ACHN (cell line): Measurements from ENCODE around the gene C17orf75.
"Not testable (repeated sequence)": the region's sequence is repeated elsewhere in the genome, so short reads cannot be mapped to it uniquely, and the experiment has no call there.

Experiments used
- DNase-seq: peaks from one replicate; pipeline ENCODE4 v3.0.0-alpha.2; 2015
- in situ Hi-C: cut with HindIII; loops from 2 replicates; pipeline ENCODE4 v1.10.0; 2017; ENCODE audit warnings: low sequenced_read_pairs, low pct_ligation_motif_present, low pct_unique_long_range_greater_than_20kb

Gene C17orf75

GRCh38 chr17:32349854-32350665, 8.1 kb upstream of the C17orf75 start, which contains the start of gene ZNF207:
ZNF207 (plus strand) TSS chr17:32350157; CDS start chr17:32350286, 129 bp downstream.
- in situ Hi-C loops = no loop called here
- peak; percentile 98 for DNase-seq

DNA sequence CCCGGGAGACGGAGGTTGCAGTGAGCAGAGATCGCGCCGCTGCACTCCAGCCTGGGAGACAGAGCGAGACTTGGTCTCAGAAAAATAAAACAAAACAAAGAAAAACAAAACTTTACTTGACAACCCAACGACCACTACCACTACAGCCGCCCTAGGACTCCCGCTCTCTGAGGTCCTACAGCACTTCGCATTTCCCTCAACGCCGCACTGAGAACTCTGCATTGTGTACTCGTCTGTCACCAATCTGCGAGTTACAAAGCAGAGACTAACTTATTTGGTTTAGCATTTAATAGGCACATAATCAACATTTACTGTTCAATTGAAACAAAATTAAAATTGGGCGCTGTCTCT, 7.5 kb upstream of the C17orf75 start:
- DNase-seq = no peak
- in situ Hi-C loops = no loop called here

GRCh38 chr17:32348483-32348800, 6.5 kb upstream of the C17orf75 start:
- DNase-seq = no peak
- in situ Hi-C loops = no loop called here

DNA sequence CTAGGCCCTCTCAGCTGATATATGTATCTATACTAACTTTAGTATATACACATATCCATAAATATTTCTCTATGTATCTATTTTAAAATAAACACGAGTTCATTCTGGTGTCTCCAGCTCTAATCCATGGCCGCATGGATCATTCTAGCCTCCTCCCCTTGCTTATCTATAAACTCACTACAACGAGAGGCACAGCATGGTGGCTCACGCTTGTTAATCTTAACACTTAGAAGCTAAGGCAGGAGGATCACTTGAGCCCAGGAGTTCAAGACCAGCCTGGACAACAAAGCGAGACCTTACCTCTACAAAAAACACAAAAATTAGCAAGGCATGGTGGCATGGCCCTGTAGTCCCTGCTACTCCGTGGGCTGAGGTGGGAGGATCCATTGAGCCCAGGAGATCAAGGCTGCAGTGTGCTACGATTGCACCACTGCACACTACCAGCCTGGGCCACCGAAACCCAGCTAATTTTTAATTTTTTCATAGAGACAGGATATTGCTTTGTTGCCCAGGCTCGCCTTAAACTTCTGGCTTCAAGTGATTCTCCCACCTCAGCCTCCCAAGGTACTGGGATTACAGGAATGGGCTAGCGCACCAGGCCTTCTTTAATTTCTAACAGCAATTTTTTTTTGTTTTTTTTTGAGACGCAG, 4.1 kb upstream of the C17orf75 start:
- in situ Hi-C loops = no loop called here
- DNase-seq = no peak

DNA sequence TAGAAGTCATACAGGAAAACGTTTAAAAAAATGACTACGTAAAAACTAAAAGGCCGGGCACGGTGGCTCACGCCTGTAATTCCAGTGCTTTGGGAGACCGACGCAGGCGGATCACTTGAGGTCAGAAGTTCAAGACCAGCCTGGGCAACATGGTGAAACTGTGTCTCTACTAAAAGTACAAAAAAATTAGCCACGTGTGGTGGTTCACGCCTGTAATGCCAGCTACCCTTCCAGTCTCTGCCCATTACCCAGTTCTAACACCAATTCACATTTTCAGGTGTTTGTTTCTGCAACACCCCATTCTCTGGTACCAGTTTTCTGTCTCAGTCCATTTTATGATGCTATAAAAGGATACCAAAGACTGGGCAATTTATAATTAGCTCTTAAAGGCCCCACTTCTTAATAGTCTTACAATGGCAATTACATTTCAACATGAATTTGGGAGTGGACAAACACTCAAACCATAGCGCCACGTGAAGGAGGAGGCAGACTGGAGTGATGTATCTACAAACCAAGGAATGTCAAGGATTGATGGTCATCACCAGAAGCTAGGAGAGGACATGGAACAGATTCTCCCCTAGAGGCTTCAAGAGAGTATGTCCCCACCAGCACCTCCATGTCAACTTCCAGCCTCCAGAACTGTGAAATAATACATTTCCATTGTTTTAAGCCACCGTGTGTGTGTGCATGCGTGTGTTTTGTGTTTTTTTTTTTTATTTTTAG, 791 bp upstream of the C17orf75 start:
- in situ Hi-C loops = no loop called here
- no peak for DNase-seq

DNA sequence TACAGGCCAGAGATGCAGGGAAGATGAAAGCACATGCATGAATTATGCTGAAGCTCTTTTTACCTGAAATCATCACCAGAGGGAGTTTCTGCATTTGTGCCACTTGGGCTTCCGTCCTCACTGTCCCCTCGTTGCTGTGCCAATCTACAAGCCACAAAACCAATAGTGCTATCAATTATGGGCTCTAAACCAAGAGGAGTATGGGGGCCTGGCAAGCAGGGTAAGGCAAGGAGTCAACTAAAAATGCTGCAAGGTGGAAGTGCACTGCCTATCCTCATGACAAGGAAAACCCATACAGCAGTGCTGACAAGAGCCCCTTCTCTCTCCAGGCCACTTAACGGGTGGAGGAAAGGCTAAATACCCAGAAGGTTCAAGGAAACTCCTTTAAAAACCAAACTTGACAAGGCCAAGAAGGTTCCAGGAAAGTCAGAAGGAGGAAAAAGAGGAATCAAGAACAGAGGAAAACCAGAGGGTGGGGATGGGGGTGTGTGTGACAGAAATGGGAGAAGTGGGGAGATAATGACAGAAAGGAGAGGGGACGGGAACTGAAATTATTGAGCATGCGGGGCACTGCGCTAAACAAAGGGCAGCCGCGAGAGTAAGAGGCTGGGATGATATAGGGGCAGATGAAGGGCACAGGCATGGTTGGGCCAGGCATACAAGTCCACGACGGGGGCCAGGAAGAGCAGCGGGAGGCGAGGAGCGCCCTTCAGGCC, 674 bp downstream of the C17orf75 start:
- in situ Hi-C loops = no loop called here
- DNase-seq = peak; percentile 48

DNA sequence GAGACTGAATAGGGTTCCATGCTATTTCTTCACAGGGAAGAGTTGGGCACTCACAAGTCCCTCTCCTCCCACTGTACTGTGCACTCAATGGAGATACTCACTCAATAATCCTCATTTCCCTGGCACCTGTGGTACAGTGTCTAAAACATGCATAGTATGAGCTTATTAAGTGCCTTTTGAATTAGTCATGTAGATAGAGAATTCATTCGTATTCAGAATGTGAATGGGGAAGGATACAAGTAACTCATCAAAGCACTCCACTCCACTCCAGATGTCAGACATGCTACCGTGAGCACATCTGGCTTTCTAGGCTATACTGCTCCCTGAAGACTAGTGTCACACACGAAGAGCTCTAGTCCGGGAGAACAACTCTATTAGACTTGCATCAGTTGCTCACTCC, 6.3 kb downstream of the C17orf75 start:
- in situ Hi-C loops = no loop called here
- peak; percentile 38 for DNase-seq

GRCh38 chr17:32335046-32335445, 6.9 kb downstream of the C17orf75 start:
- DNase-seq = no peak
- in situ Hi-C loops = no loop called here

- DNase-seq = no peak
- in situ Hi-C loops = no loop called here
Measured at GRCh38 chr17:32333187-32333586, 8.8 kb downstream of the C17orf75 start.

DNA sequence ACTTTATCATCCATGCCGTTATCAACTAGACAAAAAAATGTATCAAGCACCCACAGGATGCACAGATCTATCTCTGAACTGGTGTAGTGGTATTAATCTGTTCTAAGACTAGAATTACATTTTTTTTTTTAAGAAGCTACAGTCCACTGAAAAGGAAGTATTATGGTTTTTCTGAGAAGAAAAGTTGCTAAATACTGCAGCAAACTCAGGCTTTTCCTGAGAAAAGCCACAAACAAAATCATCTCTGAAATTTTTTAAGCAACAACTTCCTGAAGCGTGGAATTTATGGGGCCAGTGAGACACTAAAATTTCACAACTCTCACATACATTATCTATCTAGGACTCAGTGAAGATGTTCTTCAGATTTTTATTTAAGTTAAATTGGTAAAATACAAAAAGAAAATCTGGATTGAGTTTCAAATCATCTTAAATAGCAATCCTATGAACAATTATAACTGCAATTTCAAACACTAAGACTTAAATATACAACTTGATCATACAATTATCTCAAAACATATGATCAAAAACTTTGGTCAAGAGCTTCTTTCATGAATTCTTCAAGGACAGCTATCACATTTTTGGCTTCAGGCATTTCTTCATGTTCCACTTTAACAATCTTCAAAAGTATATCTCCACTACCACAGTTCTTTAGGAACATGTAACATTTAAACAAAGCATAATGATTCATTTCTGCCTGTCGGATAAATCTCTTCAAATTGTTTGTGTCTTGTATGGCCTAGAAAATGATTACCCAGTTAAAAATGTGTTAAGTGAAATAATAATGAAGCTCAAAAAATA, 10.5 kb downstream of the C17orf75 start:
- in situ Hi-C loops = no loop called here
- no peak for DNase-seq

GRCh38 chr17:32330147-32330546, 11.8 kb downstream of the C17orf75 start:
- in situ Hi-C loops = no loop called here
- no peak for DNase-seq

DNA sequence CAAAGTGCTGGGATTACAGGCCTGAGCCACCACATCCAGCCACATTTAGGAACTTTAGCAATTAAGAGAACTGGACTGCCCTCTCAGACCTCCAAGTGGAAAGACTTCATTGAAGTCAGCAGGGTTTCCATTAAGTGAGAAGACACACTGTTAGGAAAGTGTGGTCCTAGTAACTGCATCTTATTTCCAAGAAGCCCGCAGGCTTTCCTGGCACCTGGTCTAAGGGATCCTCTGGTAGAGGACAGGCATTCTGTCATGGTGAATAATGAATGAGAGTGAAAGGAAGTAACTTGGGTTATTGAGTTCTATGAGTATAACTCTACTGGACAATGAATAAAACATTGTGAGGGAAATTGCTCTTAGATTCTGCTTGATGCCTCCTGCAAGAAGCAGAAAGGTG, 14.1 kb downstream of the C17orf75 start:
- in situ Hi-C loops = no loop called here
- DNase-seq = no peak

GRCh38 chr17:32323811-32324491, 18.0 kb downstream of the C17orf75 start:
- in situ Hi-C loops = no loop called here
- DNase-seq = peak; percentile 58

DNA sequence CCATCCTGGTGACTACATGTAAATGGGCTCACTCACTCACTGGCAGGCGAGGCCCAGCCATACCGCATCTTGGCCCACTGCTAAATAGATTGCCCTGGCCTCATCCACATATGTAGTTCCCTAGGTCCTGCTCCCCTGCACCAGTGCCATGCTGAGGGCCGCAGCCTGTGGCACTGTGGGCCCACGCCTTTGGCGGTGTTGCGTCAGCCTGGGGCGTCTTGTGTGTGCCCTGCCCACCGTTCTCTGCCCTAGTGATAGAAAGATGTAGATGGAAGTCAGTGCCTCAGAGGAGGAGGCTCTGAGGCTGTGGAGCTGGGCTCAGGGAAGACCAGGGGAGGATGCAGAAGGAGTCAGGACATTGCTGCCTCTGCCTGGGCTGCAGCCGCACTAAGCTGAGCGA, 18.9 kb downstream of the C17orf75 start:
- no peak for DNase-seq
- in situ Hi-C loops = no loop called here

GRCh38 chr17:32320847-32321246, 21.1 kb downstream of the C17orf75 start:
- no peak for DNase-seq
- in situ Hi-C loops = no loop called here

DNA sequence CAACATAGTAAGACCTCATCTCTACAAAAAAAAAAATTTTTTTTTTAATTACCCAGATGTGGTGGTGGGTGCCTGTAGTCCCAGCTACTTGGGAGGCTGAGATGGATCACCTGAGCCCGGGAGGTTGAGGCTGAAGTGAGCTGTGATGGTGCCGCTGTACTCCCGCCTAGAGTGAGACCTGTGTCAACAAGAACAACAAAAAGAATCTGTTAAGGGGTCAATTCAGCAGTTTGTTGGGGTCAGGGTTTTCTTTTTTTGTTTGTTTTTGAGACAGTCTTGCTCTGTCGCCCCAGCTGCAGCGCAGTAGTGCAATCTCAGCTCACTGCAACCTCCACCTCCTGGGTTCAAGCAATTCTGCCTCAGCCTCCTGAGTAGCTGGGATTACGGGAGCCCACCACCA, 21.9 kb downstream of the C17orf75 start:
- DNase-seq, in situ Hi-C loops: not testable (repeated sequence)

DNA sequence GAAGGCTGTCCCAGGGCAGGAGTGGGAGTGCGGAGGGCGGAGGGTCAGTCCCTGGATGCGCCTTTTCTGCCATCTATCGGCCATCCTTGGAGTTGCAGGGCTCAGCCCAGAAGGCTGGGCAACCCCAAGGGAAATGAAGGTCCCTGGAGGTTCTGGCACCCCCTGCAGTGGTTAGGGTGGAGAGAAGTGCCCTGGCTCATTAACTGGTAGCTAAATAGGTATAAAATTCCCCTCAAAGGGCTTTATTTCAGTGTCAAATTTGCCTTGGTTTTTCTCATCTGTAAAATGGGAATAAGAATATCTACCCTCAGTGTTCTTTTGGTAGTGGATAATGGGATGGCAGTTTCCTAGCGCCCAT, 22.4 kb downstream of the C17orf75 start:
- peak; percentile 73 for DNase-seq
- in situ Hi-C loops = no loop called here

DNA sequence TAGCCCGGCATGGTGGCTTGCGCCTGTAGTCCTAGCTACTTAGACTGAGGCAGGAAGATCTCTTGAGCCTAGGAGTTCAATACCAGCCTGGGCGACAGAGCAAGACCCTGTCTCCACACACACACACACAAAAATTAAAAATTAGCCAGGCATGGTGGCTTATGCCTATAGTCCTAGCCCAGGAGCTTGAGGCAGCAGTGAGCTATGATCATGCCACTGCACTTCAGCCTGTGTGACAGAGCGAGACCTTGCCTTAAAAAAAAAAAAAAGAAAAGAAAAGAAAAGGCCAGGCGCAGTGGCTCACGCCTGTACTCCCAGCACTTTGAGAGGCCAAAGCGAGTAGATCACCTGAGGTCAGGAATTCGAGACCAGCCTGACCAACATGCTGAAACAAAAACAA, 23.9 kb downstream of the C17orf75 start:
- DNase-seq = no peak
- in situ Hi-C loops = no loop called here
